ENCODE measurements around the gene CDH13. TPM values are rescaled to one million over a fixed set of nuclear protein-coding genes. Genes with fewer than 3 reads are reported as not detected.

CDH13 gene
- polyA plus RNA-seq, 1 donor = 49.6 TPM

- no peak for DNase-seq (ENCODE audit: low read depth)
Observed at GRCh38 chr16:82741073-82741615, 114.4 kb downstream of the CDH13 start.

DNA sequence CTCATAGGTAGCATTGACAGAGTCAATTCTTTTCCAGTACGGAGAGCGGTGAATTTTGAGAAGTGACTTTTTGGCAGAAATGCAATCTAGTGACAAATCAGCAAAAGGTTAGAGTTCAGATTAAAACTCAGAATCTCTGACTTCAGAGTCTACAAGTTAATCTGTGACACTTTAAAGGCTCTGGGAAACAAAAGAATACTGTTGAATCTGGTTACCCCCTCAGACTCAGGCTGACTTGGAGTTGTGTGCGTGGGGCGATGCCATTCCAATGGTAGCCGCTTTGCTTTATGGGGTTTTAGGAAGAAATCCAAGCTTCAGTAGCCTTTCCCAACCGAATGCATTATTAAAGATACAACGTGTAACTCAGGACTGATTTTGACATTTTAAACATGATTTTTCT is 118.2 kb downstream of the CDH13 start:
- DNase-seq (ENCODE audit: low read depth) = no peak

DNA sequence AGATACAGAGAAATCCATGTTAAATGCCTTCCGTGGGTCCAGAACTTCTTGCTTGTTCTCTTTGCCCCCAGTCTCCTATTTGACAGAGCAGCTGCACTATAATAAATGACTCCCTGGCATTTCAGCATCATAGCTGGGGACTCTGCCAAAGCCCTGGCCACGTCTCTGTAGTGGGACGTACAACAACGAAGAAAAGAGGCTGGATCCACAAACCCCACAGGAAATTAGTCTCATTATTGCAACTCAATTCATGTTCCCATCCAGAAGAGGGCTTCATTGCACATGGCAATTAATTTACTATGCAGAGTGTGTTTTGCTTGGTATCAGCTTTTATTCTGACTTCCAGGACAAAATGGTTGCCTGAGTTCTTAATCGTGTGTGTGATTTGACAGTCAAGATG is 121.3 kb downstream of the CDH13 start:
- no peak for DNase-seq (ENCODE audit: low read depth)

- no peak for DNase-seq (ENCODE audit: low read depth)
Observed at GRCh38 chr16:82750068-82750467, 123.3 kb downstream of the CDH13 start.

DNA sequence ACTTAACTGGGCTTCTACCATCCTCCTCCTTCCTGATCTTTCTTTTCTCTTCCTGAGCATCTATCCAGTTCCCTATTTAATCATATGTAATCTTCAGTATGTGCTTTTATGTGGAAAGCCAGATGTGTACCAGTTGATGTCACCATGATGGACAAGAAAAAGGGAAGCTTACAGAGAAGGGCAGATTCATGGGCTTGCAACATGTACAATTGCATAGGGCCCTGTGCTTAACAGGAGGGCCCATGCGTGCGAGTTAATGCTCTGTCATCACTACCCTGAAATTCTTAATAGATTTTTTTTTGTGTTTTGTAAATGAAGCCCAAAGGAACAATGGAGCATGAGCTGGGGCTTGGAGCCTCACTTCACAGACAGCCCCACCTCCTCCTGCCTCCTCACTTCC is 124.3 kb downstream of the CDH13 start:
- no peak for DNase-seq (ENCODE audit: low read depth)

DNA sequence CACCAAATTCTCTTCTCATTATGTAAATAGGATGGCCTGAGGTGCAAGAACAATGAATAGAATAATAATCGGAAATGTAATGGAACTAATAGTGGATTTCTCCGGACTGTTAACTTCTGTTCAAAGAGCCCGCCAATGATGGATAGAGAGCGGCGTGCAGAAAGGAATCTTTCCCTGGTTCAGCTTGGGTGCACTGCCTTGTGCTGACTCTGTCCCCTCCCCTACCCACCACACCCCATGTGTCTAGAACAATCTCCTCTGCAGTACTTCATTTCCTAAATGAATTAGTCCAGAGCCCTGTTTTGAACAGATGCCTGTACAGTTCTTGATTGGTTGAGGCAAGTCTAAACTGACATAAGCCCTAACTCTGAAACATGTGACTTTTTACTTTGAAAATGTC is 125.4 kb downstream of the CDH13 start:
- no peak for DNase-seq (ENCODE audit: low read depth)

DNA sequence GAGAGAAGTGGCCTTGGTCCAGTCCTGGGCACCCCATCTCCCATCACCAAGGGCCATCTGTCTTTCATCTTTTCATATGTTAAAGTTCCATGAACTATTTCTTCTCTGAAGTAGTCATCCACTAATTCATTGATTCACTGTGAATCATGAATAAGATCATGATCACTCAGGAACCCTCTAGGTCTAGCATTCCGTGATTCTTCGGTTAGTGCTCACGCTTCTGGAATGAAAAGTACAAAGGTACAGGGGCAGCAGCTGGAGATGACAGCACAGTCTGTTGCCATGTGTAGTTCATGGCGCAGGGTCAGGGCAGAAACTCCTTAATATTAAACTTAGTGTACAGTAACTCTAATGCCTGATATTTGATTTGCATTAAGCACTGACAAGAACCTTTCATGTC is 127.1 kb downstream of the CDH13 start:
- DNase-seq (ENCODE audit: low read depth) = no peak

DNA sequence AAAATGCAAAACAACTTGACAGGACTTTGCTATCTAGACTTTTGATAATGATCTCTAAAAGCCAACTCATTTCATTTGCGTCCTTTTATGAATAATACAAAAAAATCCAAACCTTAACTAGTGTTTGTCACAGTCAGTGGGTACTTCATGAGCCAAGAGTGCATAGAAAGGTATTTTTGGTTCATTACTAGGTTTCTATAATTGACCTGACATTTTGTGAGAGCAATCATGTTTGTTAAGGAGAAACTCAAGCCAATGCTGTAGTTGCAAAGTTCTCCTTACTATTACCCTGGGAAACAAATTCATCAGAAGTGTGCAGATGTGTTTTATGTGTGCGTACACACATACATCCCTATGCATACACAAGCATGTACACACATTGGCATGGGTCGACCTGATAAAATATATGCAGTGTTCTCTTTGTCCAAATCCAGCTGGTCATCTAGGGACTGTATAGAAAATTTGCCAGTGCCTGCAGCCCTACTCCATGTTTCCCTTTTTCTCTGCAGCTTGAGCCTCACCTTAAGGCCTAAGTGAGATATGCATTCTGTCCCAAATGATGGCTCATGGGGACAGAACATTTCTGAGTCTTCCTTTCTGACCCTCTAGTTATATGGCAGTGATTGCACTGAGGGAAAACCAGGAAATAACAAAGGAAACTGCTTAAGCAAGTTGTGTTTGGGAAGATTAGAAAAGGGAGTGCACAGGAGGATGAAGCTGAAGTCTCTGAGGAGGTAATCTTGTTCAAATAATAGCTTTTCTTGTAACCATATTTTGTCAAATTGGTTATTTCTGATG is 128.1 kb downstream of the CDH13 start:
- no peak for DNase-seq (ENCODE audit: low read depth)

DNA sequence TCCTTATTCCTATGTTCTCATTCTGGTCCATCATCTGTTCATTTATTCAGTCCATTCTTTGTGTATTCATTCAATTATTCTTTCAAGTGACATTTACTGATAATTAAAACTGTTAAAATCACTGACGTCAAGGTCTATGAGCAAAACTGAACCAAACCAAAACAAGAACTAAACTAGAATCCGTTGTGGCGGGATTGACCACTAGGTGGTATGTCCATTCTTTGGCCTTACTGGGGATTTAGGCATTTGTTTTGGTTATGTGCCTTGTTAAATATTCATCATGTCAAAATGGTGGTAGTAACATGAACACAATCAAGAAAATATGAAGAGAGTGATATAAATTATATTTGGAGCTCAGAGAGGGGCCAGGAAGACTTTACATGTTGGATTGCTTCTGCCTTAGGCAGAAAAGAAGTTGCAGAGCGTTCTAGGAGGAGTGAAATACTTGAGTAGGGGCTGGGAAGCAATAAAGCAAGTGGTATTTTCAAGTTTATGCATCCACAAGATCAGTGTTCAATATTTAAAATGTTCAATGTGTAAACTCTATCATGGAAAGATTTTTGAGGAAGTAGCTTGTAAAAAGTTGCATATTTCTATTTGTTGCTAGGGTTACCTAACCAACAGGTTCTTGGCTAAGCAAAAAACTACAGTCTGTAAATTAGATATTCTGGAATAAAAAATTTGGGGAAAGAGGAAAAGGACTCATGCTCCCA is 129.0 kb downstream of the CDH13 start:
- no peak for DNase-seq (ENCODE audit: low read depth)

GRCh38 chr16:82756283-82756599 is 129.5 kb downstream of the CDH13 start:
- no peak for DNase-seq (ENCODE audit: low read depth)

- DNase-seq (ENCODE audit: low read depth) = no peak
Observed at GRCh38 chr16:82758406-82758805, 131.6 kb downstream of the CDH13 start.

DNA sequence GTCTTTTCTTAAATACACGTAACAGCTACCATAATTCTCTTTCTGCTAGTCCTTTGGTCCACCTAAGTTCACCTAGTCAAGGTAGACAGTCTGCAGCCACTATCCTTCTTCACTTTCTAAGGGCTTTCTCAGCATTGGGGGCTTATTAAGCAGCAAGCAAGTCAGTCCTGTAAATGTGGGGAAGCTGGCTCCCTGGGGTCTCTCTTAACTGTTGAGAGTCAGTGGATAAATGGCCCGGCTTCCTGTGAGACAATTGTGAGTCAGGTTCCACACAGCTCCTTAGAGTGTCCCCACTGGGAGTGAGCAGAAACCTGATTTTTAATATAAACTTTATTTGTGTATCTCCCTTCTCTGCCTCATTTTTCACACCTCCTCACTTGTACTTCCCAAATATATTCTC is 132.1 kb downstream of the CDH13 start:
- DNase-seq (ENCODE audit: low read depth) = no peak

DNA sequence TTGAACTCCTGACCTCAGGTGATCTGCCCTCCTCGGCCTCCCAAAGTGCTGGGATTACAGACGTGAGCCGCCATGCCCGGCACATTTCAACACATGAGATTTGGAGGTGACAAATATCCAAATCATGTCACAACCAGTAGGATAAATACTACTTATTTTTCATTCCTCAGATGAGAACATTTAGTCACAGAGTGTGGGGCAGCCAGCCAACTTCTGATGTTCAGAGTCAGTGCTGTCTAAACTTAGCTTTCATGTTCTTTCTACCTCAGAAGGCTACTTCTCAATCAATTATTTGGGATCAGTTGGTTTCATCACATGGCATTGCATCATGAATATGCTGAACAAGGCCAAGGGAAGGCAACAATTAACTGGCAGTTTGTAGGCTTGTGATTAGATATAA is 134.5 kb downstream of the CDH13 start:
- no peak for DNase-seq (ENCODE audit: low read depth)

GRCh38 chr16:82761858-82762257 is 135.1 kb downstream of the CDH13 start:
- no peak for DNase-seq (ENCODE audit: low read depth)

DNA sequence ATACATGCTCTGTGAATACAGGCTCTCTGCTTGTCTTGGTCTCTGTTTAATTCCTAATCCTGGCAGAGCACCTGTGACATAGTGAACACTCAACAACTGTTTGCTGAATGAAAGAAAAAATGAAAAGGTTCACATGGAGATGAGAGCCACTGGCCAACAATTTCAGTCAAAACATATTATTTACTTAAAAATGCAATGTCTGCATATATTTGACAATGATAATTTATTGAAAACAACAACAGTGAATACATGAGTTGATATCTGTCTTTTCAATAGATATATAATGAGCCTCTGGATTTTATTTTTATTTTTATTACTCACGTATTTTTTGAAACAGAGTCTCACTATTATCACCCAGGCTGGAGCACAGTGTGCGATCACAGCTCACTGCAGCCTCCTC is 136.6 kb downstream of the CDH13 start:
- no peak for DNase-seq (ENCODE audit: low read depth)

GRCh38 chr16:82767198-82767597 is 140.4 kb downstream of the CDH13 start:
- no peak for DNase-seq (ENCODE audit: low read depth)

DNA sequence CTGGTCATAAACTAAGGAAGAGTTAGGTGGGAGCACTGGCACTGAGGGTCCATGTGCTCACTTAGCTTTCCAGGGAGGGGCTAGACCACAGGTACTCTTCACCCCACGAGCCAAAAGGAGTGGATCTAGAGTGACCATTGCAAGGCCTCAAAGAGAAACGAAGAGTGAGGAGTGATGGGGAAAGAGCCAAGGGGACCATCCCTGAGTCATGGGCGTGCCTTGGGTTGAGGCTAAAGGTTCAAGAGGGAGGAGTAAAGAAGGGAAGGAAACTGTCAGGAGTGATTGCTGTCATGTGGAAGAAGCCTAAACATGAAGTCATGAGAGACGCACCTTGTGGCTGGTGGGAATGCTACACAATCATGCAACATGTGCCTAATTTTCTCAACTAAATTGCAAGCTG is 141.0 kb downstream of the CDH13 start:
- no peak for DNase-seq (ENCODE audit: low read depth)

GRCh38 chr16:82769845-82770244 is 143.1 kb downstream of the CDH13 start:
- no peak for DNase-seq (ENCODE audit: low read depth)

- no peak for DNase-seq (ENCODE audit: low read depth)
Observed at GRCh38 chr16:82772215-82772614, 145.4 kb downstream of the CDH13 start.

DNA sequence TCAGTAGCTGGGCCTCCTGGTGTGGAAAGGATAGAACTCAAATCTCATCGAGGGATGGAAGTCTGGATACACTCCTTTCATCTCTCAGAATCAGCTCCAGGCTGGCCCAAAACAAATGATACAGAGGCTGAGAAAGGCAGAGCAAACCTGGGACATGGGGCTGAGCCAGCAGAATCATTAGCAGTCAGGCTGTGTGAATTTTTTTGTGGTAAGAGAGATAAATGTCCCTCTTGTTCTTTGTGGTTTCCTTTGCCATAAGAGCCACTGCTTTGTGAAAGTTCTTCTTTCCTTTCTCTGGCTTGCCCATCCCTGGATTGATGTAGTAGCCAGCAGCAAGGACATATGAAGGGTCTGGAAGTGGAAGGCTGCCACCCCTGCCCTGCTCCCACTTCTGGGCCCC is 146.2 kb downstream of the CDH13 start:
- DNase-seq (ENCODE audit: low read depth) = no peak

- no peak for DNase-seq (ENCODE audit: low read depth)
Observed at GRCh38 chr16:82776470-82777146, 149.8 kb downstream of the CDH13 start.

DNA sequence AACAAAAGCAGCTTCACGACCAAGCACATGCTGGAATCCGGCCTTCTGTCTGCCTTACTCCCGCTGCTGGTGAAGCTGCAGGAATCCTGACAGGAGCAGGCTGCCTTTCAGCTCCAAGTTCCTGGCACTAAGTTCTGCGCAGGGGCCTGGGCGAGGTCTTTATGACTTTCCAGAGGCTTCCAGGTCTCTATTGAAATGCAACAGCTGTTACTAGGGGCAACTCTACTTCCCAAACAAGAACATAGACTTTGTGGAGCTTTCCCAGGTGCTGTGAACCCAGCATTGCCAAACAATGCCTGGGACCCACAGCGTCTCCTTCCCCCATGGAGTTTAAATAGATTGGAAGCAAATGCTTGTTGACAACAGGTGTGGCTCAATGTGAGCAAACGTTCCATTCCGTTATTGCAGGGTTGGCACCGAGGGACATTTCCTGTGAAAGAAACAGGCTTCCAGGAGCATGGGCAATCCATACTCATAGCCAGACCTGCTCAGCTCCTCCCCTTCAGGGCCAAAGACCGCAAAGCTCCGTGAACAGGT is 156.0 kb downstream of the CDH13 start:
- no peak for DNase-seq (ENCODE audit: low read depth)

Measured in forelimb muscle (tissue), 1 donor.